Measurements from ENCODE around the gene COG5. TPM values are rescaled to one million over a fixed set of nuclear protein-coding genes. Genes with fewer than 3 reads are reported as not detected.
A peak's percentile ranks its signal among the peaks of the same experiment; 100 is the strongest.

COG5 gene
- total RNA-seq, 1 donor from 2014 or later: 63.4 TPM

DNA sequence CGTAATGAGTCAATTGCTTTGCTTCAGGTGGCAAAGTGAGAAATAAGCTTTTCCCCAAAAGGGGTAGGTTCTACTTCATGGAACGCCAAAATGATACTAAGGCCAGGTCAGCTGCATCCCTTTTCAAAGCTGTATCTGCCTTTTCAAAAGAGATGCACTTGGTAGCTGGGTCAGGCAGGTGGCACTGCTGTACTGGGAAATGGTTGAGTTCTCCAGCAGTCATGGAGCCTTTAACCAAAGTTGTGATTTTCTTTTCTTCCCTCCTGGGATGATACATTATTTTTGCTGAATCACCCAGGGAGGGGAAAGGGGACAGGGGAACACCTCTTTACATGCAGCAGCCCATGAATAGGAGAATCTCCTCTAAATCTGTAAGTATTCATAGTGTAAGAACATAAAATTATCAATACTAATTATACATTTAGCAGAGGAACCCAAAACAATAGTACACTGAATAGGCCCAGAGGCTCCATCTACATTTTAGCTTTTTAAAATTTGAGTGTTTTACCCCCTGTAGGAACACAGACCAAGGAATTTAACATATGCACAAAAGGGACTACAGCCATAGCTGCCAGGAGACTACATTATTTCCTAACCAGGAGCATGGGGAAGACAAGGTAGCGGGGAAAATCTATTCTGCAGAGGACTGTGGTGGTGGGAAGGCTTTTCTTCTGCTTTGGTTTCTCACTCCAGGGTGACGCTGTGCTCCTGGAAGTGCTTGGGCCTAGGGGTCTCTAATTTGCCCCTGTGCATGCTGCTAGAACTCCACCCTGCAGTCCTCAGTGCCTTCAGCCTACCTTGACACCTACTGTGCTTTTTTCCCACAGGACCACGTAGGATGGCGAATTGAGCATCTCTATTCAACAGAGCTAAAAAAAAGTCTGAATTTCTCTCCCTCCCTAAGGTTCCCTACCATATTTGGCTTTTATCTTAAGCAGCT is 100.3 kb downstream of the COG5 start:
- DNase-seq (ENCODE audit: low spot score): peak; percentile 61

- DNase-seq (ENCODE audit: low spot score): no peak
Measured at GRCh38 chr7:107461938-107462533, 101.7 kb downstream of the COG5 start.

GRCh38 chr7:107453388-107453787 is 110.3 kb downstream of the COG5 start:
- no peak for DNase-seq (ENCODE audit: low spot score)

- no peak for DNase-seq (ENCODE audit: low spot score)
Measured at GRCh38 chr7:107450970-107451369, 112.8 kb downstream of the COG5 start.

DNA sequence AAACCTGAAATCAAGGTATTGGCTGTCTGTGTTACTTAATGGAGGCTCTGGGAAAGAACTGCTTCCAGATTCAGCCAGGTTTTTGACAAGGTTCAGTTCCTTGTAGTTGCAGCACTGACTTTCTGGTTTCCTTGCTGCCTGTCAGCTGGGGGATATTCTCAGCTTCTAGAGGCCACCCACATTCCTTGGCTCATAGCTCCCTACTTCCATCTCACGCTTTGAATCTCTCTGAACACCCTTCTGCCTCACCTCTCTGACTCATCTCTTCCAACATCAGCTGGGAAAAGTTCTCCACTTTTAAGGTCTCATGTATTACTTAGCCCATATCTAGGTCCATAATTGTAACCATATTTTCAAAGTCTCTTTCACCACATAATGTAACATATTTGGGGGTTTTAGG is 116.7 kb downstream of the COG5 start:
- DNase-seq (ENCODE audit: low spot score): no peak

DNA sequence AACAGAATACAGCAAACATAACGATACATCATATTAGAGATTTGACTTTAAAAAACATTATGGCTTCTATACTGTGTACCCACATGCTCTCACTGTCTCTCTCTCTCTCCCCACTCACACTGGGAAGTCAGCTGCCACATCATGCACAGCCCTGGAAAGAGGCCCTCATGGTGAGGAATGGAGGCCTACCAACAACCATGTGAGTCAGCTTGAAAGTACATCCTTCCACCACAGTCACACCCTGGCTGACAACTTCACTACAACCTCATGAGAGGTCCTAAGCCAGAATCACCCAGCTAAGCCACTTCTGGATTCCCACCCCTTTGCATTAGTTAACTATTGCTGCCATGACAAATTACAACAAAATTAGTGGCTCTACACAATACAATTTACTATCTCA is 117.2 kb downstream of the COG5 start:
- no peak for DNase-seq (ENCODE audit: low spot score)

- DNase-seq (ENCODE audit: low spot score): no peak
Measured at GRCh38 chr7:107442678-107443077, 121.0 kb downstream of the COG5 start.

- no peak for DNase-seq (ENCODE audit: low spot score)
Measured at GRCh38 chr7:107441581-107442422, 121.9 kb downstream of the COG5 start.

DNA sequence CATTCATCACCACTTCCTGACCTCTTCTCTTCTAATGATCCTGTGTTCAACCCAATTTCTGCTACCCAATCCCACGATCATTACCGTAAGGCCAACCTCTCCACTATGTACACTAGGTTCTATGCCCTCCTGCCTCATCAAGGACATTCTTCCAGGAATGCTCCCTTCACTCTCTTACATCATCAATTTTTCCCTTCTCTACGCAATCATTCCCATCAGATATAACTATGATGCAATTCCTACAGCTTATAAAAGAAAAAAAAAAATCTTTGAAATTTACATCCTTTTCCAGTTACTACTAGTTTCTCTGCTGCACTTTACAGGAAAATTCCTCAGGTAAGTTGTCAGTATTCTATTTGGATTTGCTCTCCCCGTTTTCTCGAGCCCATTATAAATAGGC is 124.7 kb downstream of the COG5 start:
- no peak for DNase-seq (ENCODE audit: low spot score)

GRCh38 chr7:107435749-107436148 is 128.0 kb downstream of the COG5 start:
- no peak for DNase-seq (ENCODE audit: low spot score)

DNA sequence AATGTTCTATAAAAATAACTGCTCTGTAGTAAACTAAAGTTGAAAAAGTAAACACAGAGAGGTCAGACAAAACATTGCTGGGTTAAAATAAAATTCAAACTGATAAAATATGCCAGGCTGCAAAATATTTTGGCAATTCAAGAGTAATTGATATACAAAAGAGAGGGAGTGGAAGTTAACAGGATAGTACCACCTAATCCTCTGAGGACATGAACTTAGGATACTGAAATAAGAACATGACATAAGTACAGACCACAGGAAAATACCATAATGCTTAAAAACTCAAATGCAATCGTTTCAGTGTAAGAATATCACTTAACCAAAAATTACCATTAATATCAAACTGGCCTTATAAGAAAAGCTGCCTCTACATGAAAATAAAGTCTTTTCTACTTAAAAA is 131.5 kb downstream of the COG5 start:
- DNase-seq (ENCODE audit: low spot score): no peak

- DNase-seq (ENCODE audit: low spot score): no peak
Measured at GRCh38 chr7:107430057-107430456, 133.7 kb downstream of the COG5 start.

- DNase-seq (ENCODE audit: low spot score): no peak
Measured at GRCh38 chr7:107428642-107429041, 135.1 kb downstream of the COG5 start.

DNA sequence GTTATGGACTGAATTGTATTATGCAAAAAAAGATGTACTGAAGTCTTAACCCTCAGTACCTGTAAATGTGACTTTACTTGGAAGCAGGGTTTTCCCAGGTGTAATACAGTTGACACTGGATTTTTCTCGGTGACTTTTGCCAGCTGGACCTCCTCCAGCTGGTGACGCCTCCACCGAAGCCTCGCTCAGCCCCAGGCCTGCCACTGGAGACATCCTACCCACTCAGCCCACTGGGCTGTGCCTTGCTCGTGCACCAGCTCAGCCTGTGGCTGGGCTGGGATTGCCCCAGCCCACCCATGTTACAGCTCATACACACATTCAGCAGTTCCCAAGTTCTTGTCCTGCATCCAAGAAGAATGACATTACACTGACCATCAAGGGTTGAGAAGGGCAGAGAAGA is 136.3 kb downstream of the COG5 start:
- DNase-seq (ENCODE audit: low spot score): no peak

DNA sequence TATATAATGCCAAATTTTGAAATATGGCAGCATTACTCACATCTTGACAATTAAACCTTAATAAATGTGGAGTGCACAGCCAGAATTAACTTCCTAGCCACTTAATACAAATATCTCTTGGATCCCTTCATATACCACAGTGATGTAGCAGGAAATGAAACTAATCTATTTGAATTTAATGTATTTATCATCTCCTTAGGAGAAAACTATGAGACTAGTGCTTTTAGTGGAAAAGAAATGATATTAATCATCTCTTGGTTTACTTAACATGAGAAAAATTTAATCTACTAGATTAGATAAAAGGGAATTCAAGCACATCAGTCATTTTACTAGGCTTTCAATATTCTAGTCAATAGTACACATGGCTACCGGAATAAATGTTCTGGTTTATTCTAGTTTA is 149.5 kb downstream of the COG5 start:
- DNase-seq (ENCODE audit: low spot score): no peak

DNA sequence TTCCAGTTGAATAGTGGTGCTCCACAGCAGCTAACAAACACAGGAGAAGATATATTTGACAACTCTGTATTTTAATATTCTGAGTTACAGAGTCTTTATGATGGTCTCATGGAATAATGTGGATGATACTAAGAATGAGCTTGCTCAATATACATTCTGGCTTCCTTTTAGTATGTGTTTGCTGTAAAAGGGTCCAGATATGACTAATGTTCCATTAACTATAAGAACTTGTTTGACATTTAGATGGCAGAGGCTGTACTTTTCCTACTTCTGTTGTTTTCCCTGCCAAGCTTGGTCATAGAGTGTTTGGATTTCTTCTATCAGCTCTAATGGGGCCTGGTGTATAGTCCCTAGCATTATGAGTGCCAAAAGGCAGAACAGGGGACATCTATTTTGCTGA is 155.4 kb downstream of the COG5 start:
- DNase-seq (ENCODE audit: low spot score): no peak

DNA sequence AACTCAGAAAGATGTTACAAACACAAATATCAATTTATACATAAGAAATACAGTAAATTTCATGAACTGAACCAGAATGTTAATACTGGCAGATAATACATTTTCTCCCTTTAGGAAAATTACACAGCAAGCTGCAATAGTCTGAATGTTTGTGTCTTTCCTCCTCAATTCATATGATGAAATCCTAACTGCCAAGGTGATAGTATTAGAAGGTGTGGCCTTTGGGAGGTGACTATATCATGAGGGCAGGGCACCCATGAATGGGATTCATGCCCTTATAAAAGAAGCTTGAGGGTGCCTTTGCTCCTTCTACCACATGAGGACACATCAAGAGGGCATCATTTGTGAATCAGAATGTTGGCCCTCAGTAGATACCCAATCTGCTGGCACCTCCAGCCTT is 158.2 kb downstream of the COG5 start:
- DNase-seq (ENCODE audit: low spot score): no peak

DNA sequence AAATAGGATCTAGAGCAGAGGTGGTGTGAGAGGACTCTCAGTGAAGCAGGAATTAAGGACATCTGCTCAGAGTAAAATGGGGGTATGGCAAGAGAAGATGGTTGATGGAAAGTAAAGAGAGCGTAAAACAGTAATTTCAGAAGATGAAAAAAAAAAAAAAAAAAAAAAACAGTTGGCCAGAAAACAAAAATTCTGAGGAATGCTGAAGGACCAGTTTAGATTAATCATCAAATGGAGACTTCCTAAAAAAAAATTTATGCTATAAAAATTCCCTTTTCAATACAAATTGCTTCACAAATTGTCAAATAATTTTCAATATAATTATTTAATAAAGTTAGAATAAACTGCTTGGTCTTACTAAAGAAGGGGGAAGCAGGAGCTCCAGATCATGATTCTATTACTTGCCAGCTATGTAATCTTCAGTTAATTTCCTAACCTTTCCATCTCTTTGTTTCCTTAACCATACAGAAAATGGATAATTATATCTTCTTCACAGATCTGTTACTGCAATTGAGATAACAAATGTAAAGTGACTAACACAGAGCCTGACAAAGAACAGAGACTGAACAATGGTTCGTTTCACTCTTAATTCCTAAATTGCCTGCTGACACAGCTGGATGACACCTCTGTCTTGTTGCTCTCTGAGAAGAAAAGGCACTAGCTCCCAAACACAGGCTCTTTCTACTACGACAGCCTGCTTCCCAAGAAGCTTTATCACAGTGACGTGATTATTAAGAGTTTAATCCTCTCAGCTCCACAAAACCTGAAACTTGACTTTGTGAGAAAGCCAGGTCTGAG is 158.8 kb downstream of the COG5 start:
- DNase-seq (ENCODE audit: low spot score): no peak

GRCh38 chr7:107398161-107398560 is 165.6 kb downstream of the COG5 start:
- DNase-seq (ENCODE audit: low spot score): no peak

DNA sequence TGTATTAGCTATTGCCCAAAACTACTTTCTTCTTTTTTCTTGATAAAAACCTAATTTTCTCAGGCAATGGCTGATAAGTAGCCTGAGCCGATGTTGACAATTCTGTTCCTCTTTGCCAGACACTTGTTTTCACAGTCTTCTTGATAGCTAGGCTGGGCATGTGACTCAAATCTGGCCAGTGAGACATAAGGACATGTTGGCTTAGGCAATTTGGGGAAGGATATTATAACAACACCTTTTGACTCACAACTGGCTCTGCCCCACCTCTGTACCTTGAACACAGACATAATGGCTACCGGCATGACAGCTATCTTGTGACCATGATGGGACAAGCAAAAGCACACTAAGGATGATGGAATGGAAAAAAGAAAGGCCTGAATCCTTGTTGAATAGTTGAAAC is 166.7 kb downstream of the COG5 start:
- DNase-seq (ENCODE audit: low spot score): no peak

- no peak for DNase-seq (ENCODE audit: low spot score)
Measured at GRCh38 chr7:107396081-107396480, 167.6 kb downstream of the COG5 start.

DNA sequence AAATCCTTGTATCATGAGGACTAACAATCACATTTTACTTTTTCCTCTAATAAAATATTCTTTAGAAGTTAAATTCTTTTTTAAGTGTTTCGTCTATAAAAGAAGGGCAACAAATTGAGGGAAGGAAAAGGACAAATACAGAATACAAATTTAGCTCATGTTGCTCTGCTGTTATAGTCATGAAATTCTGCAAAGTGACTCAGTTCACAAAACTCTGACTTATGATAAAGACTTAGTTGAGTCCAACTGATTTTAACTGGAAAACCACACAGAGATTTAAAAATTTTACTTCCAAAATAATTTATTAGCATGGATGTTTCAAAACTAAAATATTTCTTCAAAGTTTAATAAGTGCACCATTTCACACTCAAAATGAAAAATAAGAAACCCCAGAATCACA is 168.9 kb downstream of the COG5 start:
- no peak for DNase-seq (ENCODE audit: low spot score)

All from ureter (tissue), 1 donor.